NCI-H2107 treated with DMSO at 0.1 percent for 48 hours (cell line): Measurements from ENCODE around the gene C10orf90.

Experiments
- DNase-seq: peaks from one replicate; lab custom pipeline; 2025; ENCODE audit not compliant: unreplicated experiment; lab: John Stamatoyannopoulos, UW

Gene C10orf90

GRCh38 chr10:126586128-126586527 is 84.4 kb downstream of the C10orf90 start:
- no peak for DNase-seq

DNA sequence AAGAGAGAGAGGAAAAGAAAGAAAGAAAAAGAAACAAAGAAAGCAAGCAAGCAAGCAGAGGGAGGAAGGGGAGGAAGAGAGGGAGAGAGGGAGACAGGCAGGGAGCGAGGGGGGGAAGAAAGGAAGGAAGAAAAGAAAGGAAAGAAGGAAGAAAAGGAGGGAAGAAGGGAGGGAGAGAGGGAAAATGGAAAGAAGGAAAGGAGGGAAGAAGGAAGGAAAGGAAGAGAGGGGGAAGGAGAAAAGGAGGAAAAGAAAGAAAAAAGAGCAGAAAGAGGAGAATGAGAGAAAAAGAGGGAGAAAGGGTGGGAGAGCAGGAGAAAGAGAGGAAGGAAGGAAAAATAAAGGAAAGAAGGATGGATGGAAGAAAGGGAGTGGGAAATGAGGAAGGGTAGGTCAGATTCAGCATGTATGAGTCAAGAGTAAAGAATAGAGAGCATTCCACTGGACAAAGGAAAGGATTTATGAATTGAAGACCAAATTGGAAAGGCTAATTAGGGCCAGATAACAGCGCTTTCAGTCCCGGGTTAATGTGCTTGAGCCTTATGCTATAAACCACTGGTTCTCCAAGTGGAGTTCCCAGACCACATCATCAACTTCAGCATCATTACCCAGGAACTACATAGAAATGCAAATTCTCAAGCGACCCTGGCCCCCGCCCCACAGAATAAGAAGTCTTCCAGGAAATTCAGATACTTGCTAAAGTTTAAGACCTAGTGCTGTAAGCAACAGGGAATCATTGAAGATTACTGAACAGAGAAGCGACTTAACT is 85.1 kb downstream of the C10orf90 start:
- DNase-seq = no peak

- DNase-seq = no peak
Measured at GRCh38 chr10:126584836-126585235, 85.7 kb downstream of the C10orf90 start.

- DNase-seq = no peak
Measured at GRCh38 chr10:126583552-126584200, 86.8 kb downstream of the C10orf90 start.

DNA sequence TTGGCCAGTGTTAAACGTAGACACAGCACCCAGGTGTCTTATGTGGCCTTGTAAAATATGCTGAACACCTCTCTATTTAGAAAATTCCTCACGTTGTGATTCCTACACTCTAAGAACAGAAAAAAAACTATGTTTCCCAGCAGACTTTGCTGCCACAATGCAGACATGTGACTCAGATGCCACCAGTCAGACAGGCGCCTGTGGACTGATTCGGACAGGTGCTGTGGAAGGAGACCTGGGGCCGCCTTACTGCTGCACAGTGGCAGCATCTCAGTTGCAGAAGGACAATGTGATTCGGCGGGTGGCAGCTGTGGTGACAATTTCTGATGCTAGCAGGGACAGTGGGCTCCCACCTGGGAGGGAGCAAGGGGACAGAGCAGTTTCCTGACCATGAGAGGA is 88.8 kb downstream of the C10orf90 start:
- no peak for DNase-seq

- no peak for DNase-seq
Measured at GRCh38 chr10:126580873-126581647, 89.4 kb downstream of the C10orf90 start.

DNA sequence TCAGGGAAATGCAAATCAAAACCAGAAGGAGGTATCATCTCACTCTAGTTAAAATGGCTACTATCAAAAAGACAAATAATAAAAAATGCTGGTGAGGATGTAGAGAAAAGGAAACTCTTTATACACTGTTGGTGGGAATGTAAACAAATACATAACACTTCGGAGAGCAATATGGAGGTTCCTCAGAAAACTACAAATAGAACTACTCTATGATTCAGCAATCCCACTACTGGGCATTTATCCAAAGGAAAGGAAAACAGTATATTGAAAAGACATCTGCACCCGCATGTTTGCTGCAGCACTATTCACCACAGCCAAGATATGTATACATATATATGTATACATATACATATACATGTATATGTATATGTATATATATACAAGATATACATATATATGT is 94.2 kb downstream of the C10orf90 start:
- DNase-seq = no peak

DNA sequence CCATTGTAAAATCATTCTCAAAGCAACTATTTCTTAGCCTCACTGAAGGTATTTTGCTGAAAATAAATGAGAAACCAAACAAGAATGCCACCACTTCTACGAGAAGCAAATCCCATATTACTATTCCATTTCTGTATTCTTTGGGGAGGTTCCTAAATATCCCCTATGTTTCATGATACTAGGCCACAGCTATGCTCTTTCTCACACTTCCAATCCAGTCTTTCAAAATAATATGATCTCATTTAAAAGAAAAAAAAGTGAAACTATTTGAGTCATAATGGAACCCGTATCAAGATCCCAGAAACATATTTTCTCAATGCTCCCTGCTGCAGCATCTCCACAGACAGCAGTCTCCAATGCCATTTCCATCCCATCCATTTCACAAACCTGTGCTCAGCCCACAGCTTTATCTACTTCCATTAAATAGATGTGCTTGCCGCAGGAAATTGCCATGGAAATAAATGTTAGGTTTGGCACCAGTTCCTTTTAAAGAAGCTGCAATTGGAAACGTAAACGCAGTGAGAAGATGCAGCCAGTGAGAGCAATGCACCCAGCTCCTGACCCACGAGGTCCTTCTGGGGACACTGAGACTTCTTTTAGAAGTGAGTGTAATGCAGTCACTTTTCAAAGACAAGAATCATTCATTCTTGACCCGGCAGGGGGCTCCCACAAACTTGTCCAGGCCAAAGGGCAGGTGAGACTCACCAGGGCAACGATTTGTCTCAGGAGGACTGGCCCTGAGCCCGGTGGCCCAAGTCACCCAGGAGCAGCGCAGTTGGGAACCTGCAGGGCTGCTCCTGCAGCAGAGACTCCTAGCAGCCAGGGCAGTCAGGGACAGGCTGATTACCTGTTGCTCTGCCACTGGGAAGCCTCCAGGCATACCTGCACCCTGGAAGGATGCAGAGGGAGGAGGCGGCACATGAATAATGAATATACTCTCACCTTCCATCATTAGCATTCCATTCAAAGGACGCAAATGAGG is 99.6 kb downstream of the C10orf90 start:
- DNase-seq = no peak

- no peak for DNase-seq
Measured at GRCh38 chr10:126570245-126570570, 100.3 kb downstream of the C10orf90 start.

GRCh38 chr10:126569513-126570244 is 100.8 kb downstream of the C10orf90 start:
- DNase-seq = no peak

GRCh38 chr10:126568809-126569385 is 101.6 kb downstream of the C10orf90 start:
- DNase-seq = no peak

DNA sequence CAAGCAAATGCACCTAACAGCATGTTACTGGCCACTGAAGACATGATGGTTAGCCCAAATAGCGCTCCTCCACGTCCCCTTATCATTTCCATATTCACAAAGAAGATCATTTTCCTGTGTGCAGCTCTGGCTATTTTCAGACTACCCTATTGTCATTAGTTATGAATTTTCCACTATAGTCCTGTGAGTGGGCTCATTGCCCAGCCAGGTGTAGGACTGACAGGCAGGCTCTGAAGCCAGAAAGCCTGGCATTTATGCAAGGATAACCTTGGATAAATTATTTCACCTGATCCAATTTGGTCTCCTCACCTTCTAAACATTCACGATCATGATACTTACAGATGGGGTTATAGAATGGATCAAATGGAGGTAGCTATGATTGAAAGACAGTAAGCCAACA is 104.6 kb downstream of the C10orf90 start:
- DNase-seq = no peak

GRCh38 chr10:126565441-126565840 is 105.1 kb downstream of the C10orf90 start:
- DNase-seq = no peak

GRCh38 chr10:126564326-126564888 is 106.1 kb downstream of the C10orf90 start:
- no peak for DNase-seq

DNA sequence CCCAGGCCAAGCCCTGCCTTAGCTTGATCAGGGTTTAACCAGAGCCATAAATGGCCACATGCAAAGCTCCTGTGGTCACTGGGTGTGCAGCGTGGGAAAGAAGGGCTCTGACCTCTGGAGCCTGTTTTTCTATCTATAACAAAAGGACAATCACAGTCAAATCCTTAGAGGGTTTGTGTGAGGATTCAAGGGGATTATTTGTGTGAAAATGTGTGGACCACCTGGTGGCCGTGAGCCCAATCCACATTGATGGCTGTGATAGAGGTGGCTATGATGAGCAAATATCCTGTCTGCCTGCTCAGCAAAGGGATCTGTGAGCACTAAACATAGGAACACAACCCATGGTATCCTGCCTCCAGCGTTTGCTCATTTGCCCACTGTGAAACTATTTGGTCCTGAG is 107.1 kb downstream of the C10orf90 start:
- DNase-seq = no peak

GRCh38 chr10:126561921-126562680 is 108.4 kb downstream of the C10orf90 start:
- DNase-seq = no peak

DNA sequence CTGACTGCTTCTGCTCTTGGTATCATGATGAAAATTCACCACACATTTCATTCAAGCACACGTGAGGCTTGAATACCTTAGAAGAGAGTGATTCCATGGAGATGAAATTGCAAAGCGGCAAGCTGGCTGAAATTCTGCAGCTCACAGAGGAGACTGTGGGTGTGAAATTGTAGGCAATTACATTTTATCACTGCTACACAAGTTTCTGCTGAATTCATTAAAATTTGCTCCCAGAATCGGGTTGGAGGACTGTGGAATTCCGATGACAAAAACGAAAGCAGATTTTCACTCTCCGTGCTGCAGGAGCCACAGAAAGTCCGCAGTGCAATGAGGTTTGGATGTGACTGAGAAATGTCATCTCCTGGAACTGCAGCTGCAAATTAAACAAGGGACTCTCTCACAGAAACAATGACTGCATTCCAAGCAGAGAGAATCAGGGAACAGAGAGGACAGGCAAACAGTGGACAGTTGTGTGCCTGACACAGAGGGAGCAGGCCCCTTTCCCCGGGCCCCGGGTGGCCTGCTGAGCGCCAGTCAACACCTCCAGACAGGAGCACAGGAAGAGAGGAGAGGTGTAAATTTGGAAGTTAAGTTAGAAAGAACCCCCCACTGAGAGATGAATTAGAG is 109.1 kb downstream of the C10orf90 start:
- no peak for DNase-seq

DNA sequence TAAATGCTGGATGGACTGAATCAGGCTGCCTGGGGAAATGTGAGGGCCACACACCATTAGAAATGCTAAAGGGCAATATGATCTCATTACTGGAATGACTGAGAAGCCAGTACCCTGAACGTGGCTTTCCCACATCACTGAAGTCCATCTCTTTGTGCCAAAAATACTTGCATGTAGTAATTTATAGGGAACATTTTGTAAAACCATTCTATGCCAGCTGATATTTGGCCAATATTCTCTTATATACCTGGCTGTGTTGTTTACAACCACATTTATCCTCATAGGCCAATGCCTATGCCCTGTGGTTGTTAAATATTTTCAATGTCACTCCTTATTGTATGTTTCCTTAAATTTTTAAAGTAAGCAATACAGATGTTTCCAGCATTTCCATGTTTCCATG is 111.6 kb downstream of the C10orf90 start:
- no peak for DNase-seq
